GM19372 (cell line): ENCODE data around the gene ZNF839.
"Not testable (repeated sequence)": the region's sequence is repeated elsewhere in the genome, so short reads cannot be mapped to it uniquely, and the experiment has no call there.

Experiments used
- ATAC-seq: cut with Tn5 transposase; IDR thresholded peaks from one replicate; pipeline ENCODE4 v1.9.1; 2021; ENCODE audit warnings: mild to moderate bottlenecking, low read depth, moderate library complexity; ENCODE audit not compliant: unreplicated experiment

The ZNF839 gene

DNA sequence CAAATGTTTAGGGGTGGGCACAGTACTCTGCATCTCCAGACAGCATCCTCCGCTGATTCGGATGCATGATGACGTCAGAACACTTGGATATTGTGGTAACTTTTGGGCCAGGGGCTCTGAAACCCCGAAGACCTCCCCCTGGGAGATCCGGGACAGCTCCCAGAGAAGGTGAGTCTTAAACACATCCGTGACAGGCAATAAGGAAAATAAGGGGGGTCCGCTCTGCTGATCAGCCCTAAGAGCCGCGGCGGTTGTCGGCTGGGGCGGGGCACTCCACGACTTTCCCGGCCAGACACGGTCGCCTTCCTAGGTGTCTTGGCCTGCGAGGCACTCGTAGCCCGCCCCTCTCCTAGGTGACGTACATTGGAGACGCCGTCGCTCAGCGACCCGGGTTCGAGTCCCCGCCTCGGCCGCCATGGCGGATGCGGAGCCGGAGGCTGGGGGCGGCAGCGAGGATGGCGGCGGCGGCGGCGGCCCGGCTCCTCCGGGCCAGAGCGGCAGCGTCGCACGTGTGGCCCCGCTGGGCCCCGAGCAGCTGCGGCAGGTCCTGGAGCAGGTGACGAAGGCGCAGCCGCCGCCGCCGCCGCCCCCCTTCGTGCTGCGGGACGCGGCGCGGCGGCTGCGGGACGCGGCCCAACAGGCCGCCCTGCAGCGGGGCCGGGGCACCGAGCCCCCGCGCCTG lies at the start of gene ZNF839:
ZNF839 (plus strand) TSS at position 396 of the 682 bp plus-strand sequence; CDS start at position 416, 20 bp downstream.
- ATAC-seq: peak; percentile 47

DNA sequence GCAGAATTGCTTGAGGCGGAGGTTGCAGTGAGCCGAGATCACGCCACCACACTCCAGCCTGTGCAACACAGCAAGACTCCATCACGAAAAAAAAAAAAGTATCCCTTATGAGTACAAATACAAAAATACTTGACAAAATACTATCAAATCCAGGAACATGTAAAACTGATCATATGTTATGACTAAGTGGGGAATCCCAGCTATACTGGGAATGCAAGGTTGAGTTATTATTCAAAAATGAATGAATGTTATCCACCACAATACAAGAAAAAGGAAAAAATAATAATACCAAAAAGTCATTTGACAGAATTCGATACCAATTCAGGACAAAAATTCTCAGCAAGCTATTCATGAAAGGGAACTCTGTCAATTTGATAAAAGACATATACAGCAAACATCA lies 47.2 kb upstream of the ZNF839 start:
- ATAC-seq: no peak

DNA sequence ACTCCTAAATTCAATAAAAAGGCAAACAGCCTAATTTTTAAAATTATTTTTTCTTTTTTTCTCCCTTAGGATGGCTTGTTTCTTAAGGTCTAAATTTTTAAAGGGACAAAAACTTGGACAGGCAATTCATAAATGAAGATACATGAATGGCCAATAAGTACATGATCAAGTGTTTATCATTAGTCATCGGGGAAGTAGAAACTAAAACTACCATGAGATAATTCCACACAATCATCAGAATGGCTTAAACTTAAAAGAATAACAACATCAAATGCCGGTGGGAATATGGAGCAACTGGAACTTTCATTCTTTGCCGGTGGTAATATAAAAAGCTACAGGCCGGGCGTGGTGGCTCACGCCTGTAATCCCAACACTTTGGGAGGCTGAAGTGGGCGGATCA lies 43.7 kb upstream of the ZNF839 start:
- ATAC-seq: no peak

DNA sequence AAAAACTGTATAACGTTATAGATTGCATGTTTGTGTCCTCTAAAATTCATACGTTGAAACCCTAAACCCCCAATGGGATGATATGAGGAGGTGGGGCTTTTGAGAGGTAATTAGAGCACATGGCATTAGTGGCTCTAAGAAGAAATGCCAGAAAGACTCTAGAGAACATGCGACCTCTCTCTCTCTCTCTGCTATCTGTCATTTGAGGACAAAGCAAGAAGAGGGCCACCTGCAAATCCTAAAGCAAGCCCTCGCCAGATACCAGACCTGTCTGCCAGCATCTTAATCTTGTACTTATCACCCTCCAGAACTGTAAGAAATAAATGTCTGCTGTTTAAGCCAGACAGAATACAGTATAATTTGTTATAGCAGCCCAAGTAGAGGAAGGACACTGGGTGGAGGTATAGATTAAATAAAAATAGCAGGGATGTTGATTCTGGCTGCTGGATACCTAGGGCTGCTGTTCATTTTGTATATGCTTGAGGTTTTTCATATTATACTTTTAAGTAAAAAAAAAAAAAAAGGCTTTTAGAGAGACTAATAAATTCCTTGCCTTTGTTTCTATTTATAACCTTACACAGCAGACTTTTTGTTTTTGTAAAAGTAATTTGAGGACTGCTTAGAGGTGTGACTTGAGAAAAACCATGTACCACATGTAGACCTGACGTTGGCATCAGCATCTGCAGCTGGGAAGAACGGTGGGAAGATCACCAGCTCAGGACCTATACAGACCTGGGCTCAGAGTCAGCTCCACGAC lies 41.5 kb upstream of the ZNF839 start:
- no peak for ATAC-seq

DNA sequence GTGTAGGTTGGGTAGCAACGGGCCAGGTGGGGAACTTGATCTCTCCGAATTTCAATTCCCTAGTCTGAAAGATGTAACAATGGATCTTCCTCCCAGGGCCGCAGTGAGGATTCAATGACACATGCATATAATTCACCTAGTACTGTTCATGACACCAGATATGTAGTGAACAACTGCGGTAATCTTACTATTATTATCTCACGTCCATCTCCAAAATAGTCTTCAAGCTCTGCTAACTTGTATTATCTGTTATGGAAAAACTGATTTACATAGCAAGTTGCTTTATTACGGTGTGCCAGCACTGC lies 41.0 kb upstream of the ZNF839 start:
- ATAC-seq: no peak

DNA sequence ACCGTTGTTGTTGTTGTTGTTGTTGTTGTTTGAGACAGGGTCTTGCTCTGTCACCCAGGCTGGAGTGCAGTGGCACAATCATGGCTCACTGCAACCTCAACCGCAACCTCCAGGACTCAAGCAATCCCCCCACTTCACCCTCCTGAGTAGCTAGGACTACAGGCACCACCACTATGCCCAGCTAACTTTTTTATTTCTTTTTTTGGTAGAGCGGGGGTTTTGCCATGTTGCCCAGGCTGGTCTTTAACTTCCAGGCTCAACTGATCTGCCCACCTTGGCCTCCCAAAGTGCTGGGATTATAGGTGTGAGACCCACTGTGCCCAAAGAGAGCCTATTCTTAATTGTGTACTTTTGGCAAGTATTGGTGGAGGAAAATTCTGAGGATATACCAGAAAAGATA lies 40.3 kb upstream of the ZNF839 start:
- no peak for ATAC-seq

DNA sequence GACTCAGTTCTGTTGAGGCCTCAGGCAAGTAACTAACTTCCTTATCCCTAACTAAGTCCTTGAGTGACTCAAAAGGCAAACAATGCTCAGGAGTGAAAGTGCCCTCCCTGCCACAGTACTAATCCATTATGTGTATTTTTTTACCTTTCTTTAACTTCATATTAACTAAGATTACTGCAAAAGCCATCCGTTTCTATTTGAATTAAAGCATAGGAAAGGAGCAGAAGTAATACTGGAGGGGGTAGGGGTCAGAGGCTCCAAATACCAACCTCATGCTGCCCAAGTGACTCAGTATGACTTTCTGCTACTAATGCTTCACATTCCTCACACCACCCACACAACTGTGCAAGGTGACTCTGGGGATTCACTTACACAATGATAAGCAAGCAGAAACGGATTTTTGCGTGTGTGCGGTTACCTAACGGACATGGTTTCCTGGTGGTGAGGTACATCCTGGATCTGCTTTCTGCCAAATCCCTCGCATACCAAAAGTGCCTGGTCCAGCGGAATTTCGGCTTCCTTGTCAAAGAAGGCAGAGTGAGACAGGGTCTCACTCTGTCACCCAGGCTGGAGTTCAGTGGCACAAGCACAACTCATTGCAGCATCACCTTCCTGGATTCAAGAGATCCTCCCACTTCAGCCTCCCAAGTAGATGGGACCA lies 39.7 kb upstream of the ZNF839 start:
- ATAC-seq: no peak

DNA sequence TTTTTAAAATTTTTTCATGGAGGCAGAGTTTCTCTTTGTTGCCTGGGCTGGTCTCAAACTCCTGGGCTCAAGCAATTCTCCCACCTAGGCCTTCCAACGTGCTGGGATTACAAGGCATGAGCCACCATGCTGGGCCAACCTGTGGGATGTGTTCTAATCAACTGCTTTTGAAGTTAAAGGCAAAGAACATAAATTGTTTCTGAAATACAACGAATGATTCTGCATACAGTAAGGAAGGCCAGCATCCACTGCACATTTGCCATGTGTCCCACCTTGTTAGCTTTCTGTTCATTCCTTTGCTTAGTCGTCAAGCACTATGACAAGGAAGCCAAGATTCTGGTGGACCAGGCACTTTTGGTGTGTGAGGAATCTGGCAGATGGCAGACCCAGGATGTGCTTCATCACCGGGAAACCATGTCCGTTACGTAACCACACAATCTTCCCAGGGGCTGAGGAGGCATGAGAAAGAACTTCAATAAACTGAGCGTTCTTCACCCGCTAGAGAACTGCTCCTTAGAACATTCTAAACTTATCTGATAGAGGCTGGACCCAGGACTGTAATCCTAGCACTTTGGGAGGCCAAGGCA lies 39.1 kb upstream of the ZNF839 start:
- ATAC-seq: no peak

DNA sequence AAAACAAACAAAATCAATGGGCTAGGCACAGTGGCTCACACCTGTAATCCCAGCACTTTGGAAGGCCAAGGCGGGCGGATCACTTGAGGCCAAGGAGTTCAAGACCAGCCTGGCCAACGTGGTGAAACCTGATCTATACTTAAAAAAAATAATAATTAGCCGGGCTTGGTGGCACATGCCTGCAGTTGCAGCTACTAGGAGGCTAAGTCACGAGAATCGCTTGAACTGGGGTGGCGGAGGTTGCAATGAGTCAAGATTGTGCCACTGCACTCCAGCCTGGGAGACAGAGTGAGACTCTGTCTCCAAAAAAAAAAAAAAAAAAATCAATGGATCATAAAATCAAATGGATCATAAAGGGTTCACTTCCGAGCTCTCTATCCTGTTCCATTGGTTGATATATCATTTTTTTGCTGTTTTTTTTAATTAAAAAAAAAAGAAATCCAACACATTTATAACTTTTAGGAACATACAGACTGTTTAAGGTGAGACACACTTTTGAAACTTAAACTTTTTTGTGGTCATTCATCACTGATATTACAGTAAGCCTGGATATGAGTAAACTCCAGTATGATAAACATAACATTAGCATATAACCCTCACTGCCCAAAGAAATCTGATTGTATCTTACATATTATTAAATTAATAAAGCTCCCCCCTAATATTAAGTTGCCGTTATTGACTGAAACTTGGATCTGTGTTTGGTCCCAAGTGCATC lies 36.6 kb upstream of the ZNF839 start:
- ATAC-seq: no peak

DNA sequence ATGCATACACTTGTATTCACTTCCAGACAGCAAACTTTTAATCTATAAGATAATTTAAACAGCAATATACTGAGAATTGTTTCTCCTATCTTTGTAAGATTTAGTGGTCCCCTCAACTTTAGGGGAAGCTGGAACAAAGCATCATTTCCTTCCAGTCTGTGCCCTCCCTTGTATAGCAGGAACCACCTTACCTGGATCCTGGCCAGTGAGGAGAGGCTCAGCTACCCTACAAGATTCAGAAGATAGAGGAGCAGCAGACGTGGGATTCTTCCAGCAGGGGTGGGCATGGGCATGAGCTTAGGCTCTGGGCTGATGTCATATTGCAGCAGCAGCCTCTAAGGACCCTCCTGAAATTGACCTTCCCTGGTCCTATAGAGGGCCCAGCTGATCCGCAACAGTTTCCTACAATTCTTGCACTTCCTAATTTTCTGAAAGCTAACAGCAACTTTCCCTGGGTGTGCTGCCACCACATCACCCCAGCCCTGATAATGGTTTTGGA lies 35.9 kb upstream of the ZNF839 start:
- no peak for ATAC-seq

DNA sequence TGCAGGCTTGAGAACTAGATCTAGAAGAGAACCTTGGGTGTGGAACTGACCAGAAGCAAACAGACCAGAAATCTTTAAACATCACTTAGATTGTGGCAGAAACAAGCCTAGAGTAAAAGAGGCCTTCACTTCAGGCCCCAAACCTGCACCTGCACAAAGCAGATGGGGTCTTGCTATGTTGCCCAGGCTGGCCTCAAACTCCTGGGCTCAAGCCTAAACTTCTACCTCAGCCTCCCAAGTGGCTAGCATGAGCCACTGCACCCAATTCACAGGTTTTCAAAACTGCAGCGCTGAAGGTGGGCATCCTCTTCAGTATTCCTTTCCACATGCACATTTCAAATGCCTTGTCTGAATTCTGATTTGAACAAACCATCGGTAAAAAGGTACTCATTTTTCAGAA lies 34.4 kb upstream of the ZNF839 start:
- ATAC-seq: no peak

DNA sequence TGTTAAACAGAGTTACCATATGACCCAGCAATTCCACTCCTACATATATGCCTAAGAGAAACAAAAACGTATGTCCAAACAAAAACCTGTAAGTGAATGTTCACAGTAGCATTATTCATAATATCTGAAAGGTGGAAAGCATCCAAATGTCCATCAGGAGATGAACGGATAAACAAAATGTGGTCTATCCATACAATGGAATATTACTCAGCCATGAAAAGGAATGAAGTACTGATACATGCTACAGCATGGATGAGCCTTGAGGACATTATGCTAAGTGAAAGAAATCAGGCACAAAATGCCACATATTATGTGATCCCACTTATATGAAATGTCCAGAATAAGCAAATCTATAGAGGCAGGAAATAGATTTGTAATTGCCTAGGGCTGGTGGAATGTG lies 31.4 kb upstream of the ZNF839 start:
- ATAC-seq: no peak

DNA sequence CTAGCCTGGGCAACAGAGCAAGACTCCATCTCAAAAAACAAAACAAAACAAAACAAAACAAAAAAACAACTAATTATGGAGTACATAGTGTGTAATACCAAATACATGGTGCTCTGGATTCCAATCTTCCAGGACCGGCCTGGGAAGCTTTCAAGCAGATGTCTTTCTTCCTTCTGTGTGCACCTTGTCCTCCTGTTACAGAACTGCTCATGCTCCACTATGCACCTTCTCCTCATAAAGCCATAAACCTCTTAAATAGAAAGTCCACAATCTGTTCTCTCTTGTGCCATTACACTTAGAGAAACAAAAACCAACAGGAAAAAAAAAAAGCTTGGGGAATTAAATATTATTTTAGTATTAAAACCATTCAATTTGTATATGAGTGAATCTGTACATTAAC lies 27.1 kb upstream of the ZNF839 start:
- ATAC-seq: no peak

DNA sequence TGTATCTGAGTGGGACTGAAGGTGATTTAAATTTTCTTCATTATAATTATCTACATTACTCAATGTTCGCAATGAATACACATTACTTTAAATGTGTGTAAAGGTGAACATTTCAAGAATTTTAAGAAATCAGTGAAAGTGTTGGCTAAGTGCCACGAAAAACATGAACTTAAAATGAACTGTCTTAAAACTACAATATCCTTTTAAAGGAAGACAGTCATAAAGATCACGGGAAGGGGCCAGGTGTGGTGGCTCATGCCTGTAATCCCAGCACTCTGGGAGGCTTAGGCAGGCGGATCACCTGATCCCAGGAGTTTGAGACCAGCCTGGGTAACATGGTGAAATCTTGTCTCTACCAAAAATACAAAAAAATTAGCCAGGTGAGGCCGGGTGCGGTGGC lies 25.8 kb upstream of the ZNF839 start:
- no peak for ATAC-seq

DNA sequence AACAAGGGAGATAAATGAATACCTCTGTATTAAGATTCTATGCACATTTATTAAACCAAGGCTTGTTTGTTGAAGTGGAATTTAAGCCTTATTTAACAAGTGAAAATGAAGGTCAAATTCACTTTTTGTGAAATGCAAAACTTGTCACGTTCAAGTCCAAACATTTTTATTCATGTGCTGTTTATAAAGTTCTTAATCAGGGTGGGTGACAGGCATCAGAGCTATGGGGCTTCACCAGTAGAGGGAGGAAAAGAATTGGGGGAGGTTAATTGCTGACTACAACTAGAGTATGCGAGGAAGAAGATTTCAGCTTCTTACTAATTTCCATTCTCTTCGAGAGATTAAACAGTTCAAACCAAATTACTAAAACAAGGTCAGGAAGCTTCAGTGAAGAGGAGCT lies 24.3 kb upstream of the ZNF839 start:
- no peak for ATAC-seq

DNA sequence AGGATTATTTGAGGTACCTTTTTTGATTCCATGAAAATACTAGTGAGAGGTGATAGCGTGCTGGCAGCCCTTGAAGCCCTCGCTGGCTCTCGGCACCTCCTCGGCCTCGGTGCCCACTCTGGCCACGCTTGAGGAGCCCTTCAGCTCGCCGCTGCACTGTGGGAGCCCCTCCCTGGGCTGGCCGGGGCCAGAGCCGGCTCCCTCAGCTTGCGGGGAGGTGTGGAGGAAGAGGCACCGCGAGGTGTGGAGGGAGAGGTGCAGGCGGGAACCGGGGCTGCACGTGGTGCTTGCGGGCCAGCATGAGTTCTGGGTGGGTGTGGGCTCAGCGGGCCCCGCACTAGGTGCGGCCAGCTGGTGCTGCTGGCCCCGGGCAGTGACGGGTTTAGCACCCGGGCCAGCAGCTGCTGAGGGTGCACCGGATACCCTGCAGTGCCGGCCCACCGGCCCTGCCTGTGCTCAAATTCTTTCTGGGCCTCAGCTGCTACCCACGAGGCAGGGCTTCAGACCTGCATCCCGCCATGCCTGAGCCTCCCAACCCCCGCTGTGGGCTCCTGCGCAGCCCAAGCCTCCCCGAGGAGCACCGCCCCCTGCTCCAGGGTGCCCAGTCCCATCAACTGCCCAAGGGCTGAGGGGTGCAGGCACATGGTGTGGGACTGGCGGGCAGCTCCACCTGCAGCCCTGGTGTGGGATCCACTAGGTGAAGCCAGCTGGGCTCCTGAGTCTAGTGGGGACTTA lies 21.9 kb upstream of the ZNF839 start:
- ATAC-seq: no peak

DNA sequence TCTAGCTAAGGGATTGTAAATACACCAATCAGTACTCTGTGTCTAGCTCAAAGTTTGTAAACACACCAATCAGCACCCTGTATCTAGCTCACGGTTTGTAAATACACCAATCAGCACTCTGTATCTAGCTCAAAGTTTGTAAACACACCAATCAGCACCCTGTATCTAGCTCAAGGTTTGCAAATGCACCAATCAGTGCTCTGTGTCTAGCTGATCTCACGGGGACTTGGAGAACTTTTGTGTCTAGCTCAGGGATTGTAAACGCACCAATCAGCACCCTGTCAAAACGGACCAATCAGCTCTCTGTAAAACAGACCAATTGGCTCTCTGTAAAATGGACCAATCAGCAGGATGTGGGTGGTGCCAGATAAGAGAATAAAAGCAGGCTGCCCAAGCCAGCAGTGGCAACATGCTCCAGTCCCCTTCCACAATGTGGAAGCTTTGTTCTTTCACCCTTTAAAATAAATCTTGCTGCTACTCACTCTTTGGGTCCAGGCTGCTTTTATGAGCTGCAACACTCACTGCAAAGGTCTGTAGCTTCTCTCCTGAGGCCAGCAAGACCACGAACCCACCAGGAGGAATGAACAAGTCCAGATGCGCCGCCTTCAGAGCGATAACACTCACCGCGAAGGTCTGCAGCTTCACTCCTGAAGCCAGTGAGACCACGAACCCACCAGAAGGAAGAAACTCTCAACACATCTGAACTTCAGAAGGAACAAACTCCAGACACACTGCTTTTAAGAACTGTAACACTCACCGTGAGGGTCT lies 21.1 kb upstream of the ZNF839 start:
- ATAC-seq: not testable (repeated sequence)

DNA sequence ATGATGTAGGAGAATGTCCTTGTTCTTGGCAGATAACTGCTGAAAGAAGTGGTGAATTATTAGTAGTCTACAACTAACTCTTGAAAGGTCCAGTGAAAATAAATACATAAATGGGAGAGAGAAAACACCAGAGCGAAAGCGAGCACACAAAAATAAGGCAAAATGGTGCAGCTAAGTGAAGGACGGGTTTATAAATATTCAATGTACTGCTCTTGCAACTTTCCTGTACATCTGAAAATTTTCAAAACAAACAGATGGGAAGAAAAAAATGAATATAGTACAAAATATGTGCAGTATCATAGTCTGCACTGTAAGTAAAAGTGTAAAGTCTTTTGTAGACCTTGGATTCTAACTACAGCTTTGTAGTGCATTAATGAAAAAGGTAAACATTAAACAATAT lies 15.9 kb upstream of the ZNF839 start:
- no peak for ATAC-seq
